Endothelial cell of coronary artery (primary cell): Measurements from ENCODE around the gene SRY. TPM values are rescaled to one million over a fixed set of nuclear protein-coding genes. Genes with fewer than 3 reads are reported as not detected.

Source experiments
- total RNA-seq: library from RNA; depleted of rRNA; stranded (reverse); fragments of >200 nt; gene quantifications from 2 replicates; pipeline ENCODE4 v1.2.3, GENCODE V29; 2014

SRY gene
- total RNA-seq = not detected in 2 replicates

DNA sequence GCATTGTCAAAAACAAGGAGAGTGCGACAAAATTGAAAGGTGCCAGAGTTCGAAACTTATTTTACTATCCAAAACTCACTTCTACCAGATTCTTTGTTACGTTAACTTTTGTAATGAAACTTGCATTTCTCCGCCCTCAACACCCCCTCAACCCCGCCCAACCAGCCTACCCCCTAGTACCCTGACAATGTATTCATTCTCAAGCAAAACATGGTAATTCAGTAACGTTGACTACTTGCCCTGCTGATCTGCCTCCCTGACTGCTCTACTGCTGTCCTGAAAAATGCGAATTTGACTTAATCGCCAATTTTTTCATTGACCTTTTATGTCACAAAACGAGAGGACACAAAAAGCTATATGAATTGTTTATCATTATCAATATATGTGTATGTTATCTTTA is at the start of gene SRY:
SRY (minus strand) TSS at position 83 of the 400 bp plus-strand sequence; CDS start at position 4, 79 bp downstream.

Other genes starting within 250 kb of the SRY start
- gene RPS4Y1, start 53.9 kb upstream of the SRY start, total RNA-seq = 0.19 and 533 TPM in 2 replicates
- gene ZFY, start 147.7 kb upstream of the SRY start, total RNA-seq = 13.9 TPM in 1 of 2 replicates, not detected in the other